Liver (tissue), 3 donors: ENCODE data around the gene KIAA1586.
"Not testable (repeated sequence)": the region's sequence is repeated elsewhere in the genome, so short reads cannot be mapped to it uniquely, and the experiment has no call there.

Experiments used
- EGR1 ChIP-seq, 2 donors: IDR thresholded peaks; 2 replicates each; pipeline ENCODE4 v1.6.1; 2016 to 2018; ENCODE audit warnings: antibody characterized with exemption in 2 of 2, low read depth in 2 of 2
- GABPA ChIP-seq, 2 donors: IDR thresholded peaks in 1 of 2; conservative IDR thresholded peaks in 1 of 2; 2 replicates each; pipeline ENCODE4 v1.6.1; 2016; ENCODE audit warnings: antibody characterized with exemption in 2 of 2, mild to moderate bottlenecking in 1 of 2, moderate library complexity in 1 of 2
- HNF4A ChIP-seq, 2 donors: conservative IDR thresholded peaks; 2 replicates each; pipeline ENCODE4 v1.6.1; 2016; ENCODE audit warnings: antibody characterized with exemption in 2 of 2, mild to moderate bottlenecking in 2 of 2
- JUND ChIP-seq, 2 donors: IDR thresholded peaks; 2 replicates each; pipeline ENCODE4 v1.6.1; 2016; ENCODE audit warnings: antibody characterized with exemption in 2 of 2
- RAD21 ChIP-seq, 2 donors: IDR thresholded peaks; 2 replicates each; pipeline ENCODE4 v1.6.1; 2016; ENCODE audit warnings: antibody characterized with exemption in 2 of 2, mild to moderate bottlenecking in 2 of 2
- RXRA ChIP-seq, 2 donors: IDR thresholded peaks; 2 replicates each; pipeline ENCODE4 v1.6.1; 2017 to 2018; ENCODE audit warnings: antibody characterized with exemption in 2 of 2, mild to moderate bottlenecking in 1 of 2
- SP1 ChIP-seq: IDR thresholded peaks from 2 replicates; pipeline ENCODE4 v1.6.1; 2018; ENCODE audit warnings: antibody characterized with exemption, mild to moderate bottlenecking
- TAF1 ChIP-seq: conservative IDR thresholded peaks from 2 replicates; pipeline ENCODE4 v1.6.1; 2016; ENCODE audit warnings: antibody characterized with exemption, mild to moderate bottlenecking
- YY1 ChIP-seq: IDR thresholded peaks from 2 replicates; pipeline ENCODE4 v1.6.1; 2016; ENCODE audit warnings: antibody characterized with exemption, mild to moderate bottlenecking
- TF ChIP-seq, protein P1 (sequence below): fragments of 150-350 bp; IDR thresholded peaks from 2 replicates; pipeline ENCODE4 v1.5.1; 2017; ENCODE audit warnings: improper control_type of control experiment, low read depth, low read length; ENCODE audit not compliant: missing input control
- TF ChIP-seq, protein P2 (sequence below): IDR thresholded peaks from 2 replicates; pipeline ENCODE4 v1.6.1; 2016; ENCODE audit warnings: antibody characterized with exemption, mild to moderate bottlenecking
- TF ChIP-seq, protein P3 (sequence below): IDR thresholded peaks from 2 replicates; pipeline ENCODE4 v1.6.1; 2016; ENCODE audit warnings: antibody characterized with exemption
- TF ChIP-seq, protein P4 (sequence below): IDR thresholded peaks from 2 replicates; pipeline ENCODE4 v1.6.1; 2016; ENCODE audit warnings: antibody characterized with exemption
- TF ChIP-seq, protein P5 (sequence below): IDR thresholded peaks from 2 replicates; pipeline ENCODE4 v1.6.1; 2016; ENCODE audit warnings: antibody characterized with exemption
- donor health status: healthy.
- donor health status: healthy.

DNA sequence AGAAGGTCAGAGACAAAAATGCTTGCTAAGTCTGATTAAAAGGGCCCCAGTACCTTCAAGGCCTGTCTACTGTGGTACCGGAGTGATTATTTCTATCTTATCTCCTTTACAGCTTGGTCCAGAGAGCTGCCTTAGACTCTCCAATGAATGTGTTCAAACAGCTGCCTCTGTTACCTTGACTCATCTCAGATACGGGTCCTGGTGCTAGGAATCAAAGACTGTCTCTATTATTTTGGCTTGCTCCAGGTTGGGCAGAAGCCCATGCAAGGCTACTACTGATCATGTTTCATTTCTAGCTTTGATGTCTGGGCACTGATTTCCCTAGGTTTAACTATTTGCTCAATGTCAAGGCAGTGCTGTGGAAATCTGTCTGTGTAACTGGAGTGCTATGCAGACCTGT is 38.4 kb upstream of the KIAA1586 start:
- not testable (repeated sequence) for TF ChIP-seq SP1; TAF1; RAD21 (IDR thresholded peaks at IDR 0.05); EGR1 (IDR thresholded peaks at IDR 0.05; ENCODE audit: low read depth in 2 of 2); GABPA (IDR thresholded peaks at IDR 0.05 in 1 of 2, conservative IDR thresholded peaks at IDR 0.05 in 1 of 2); YY1; JUND (IDR thresholded peaks at IDR 0.05); HNF4A (conservative IDR thresholded peaks at IDR 0.05); RXRA (IDR thresholded peaks at IDR 0.05)
- TF ChIP-seq, protein P1, sequence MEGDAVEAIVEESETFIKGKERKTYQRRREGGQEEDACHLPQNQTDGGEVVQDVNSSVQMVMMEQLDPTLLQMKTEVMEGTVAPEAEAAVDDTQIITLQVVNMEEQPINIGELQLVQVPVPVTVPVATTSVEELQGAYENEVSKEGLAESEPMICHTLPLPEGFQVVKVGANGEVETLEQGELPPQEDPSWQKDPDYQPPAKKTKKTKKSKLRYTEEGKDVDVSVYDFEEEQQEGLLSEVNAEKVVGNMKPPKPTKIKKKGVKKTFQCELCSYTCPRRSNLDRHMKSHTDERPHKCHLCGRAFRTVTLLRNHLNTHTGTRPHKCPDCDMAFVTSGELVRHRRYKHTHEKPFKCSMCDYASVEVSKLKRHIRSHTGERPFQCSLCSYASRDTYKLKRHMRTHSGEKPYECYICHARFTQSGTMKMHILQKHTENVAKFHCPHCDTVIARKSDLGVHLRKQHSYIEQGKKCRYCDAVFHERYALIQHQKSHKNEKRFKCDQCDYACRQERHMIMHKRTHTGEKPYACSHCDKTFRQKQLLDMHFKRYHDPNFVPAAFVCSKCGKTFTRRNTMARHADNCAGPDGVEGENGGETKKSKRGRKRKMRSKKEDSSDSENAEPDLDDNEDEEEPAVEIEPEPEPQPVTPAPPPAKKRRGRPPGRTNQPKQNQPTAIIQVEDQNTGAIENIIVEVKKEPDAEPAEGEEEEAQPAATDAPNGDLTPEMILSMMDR = not testable (repeated sequence)
- TF ChIP-seq, protein P2, sequence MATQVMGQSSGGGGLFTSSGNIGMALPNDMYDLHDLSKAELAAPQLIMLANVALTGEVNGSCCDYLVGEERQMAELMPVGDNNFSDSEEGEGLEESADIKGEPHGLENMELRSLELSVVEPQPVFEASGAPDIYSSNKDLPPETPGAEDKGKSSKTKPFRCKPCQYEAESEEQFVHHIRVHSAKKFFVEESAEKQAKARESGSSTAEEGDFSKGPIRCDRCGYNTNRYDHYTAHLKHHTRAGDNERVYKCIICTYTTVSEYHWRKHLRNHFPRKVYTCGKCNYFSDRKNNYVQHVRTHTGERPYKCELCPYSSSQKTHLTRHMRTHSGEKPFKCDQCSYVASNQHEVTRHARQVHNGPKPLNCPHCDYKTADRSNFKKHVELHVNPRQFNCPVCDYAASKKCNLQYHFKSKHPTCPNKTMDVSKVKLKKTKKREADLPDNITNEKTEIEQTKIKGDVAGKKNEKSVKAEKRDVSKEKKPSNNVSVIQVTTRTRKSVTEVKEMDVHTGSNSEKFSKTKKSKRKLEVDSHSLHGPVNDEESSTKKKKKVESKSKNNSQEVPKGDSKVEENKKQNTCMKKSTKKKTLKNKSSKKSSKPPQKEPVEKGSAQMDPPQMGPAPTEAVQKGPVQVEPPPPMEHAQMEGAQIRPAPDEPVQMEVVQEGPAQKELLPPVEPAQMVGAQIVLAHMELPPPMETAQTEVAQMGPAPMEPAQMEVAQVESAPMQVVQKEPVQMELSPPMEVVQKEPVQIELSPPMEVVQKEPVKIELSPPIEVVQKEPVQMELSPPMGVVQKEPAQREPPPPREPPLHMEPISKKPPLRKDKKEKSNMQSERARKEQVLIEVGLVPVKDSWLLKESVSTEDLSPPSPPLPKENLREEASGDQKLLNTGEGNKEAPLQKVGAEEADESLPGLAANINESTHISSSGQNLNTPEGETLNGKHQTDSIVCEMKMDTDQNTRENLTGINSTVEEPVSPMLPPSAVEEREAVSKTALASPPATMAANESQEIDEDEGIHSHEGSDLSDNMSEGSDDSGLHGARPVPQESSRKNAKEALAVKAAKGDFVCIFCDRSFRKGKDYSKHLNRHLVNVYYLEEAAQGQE = not testable (repeated sequence)
- TF ChIP-seq, protein P3, sequence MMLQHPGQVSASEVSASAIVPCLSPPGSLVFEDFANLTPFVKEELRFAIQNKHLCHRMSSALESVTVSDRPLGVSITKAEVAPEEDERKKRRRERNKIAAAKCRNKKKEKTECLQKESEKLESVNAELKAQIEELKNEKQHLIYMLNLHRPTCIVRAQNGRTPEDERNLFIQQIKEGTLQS = not testable (repeated sequence)
- TF ChIP-seq, protein P4, sequence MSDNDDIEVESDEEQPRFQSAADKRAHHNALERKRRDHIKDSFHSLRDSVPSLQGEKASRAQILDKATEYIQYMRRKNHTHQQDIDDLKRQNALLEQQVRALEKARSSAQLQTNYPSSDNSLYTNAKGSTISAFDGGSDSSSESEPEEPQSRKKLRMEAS = not testable (repeated sequence)
- TF ChIP-seq, protein P5, sequence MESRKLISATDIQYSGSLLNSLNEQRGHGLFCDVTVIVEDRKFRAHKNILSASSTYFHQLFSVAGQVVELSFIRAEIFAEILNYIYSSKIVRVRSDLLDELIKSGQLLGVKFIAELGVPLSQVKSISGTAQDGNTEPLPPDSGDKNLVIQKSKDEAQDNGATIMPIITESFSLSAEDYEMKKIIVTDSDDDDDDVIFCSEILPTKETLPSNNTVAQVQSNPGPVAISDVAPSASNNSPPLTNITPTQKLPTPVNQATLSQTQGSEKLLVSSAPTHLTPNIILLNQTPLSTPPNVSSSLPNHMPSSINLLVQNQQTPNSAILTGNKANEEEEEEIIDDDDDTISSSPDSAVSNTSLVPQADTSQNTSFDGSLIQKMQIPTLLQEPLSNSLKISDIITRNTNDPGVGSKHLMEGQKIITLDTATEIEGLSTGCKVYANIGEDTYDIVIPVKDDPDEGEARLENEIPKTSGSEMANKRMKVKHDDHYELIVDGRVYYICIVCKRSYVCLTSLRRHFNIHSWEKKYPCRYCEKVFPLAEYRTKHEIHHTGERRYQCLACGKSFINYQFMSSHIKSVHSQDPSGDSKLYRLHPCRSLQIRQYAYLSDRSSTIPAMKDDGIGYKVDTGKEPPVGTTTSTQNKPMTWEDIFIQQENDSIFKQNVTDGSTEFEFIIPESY = not testable (repeated sequence)
